ENCODE data around the gene BAD.

The BAD gene

GRCh38 chr11:64226507-64227051 lies 57.9 kb downstream of the BAD start:
- DNase-seq: no peak

DNA sequence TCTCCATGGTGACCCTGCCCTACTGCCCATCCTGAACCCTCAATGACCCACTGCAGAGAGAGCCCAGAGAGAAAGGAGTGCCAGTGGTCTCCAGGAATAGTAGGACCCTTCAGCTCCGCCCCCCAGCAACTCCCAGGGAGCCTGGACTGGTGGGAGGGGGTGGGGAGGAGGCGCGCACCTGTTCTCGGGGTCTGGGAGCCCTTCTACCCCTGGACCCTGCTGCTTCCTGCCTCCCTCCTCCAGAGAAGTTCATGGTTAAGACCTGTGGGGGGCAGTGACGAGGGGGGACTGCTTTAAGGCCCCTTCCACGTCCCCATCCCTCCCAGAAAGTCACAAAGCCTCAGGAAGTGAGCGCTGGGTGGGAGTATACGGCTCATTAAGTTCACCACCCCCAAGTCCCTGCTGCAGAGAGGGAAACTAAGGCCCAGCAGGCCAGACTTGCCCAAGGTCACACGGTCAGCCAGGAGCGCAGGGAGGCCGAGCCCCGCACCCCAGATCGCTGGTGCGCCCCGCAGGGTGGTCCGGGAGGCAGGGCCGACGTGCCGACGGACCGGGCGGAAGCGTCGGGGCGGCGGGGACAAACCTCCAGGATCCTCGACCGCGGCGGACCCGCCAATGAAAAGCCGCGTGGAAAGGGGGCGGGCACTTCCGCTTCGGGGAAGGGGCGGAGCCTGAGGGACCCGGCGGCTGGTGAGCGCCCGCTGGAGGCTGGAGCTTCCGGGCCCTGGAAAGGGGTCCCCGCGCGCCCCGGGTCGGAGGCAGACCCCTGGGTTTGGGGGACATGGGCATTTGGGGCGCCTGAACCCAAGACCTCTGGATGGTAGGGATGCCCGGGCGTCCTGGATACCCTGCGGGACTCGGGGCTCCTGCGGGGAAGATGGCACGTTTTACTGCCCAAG lies 58.6 kb downstream of the BAD start, which contains the start of the genes NUDT22 and TRPT1:
Gene NUDT22 (plus strand): TSS at position 667 of the 899 bp plus-strand sequence. CDS start 379 bp downstream, outside the sequence.
Gene TRPT1 (minus strand): TSS at position 579 of the 899 bp plus-strand sequence. CDS start 326 bp downstream, at position 253.
- peak; percentile 78 for DNase-seq

DNA sequence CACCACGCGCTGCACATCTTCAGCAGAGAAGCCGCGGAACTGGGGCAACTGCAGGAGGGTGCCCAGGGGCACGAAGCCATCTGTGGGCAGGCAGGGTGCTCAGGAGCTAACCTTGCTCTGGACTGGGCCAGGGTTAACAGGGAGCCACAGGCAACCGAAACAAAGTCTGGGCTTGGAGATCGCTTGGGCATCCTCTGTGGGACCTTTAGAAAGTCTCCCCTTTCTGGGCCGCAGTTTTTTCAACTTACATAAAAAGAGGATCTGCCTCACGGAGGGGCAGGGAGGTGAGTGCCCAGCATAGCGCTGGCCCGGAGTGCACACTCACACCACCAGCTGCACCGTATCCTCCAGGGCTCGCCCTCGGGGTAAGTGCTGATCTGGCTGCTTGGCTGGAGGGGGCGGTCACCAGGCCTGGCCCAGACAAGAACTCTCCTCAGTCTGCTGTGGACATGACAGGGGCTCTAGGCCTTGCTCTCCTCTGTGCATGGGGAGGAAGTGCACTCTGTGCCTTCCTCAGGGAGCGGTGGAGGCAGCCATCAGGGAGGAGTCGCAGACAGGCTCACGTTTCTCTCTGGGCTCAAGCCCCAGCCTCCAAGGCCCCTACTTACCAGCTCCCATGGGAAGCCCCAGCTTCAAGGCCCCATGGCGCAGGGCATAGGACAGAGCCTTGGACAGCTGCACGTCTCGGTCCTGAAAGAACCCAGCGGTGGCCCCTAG lies 59.4 kb downstream of the BAD start:
- no peak for DNase-seq

GRCh38 chr11:64224151-64224890 lies 60.1 kb downstream of the BAD start:
- no peak for DNase-seq

DNA sequence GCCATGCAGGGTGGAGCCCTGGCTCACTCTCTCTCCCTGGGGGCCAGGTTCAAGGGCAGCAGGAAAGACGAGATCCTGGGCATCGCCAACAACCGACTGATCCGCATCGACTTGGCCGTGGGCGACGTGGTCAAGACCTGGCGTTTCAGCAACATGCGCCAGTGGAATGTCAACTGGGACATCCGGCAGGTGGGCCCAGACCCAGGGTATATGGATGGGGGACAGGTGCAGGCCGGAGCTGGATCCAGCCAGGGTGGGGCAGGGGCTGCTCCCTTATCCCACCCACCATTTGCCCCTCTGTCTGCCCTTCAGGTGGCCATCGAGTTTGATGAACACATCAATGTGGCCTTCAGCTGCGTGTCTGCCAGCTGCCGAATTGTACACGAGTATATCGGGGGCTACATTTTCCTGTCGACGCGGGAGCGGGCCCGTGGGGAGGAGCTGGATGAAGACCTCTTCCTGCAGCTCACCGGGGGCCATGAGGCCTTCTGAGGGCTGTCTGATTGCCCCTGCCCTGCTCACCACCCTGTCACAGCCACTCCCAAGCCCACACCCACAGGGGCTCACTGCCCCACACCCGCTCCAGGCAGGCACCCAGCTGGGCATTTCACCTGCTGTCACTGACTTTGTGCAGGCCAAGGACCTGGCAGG lies 61.3 kb downstream of the BAD start:
- DNase-seq: no peak

DNA sequence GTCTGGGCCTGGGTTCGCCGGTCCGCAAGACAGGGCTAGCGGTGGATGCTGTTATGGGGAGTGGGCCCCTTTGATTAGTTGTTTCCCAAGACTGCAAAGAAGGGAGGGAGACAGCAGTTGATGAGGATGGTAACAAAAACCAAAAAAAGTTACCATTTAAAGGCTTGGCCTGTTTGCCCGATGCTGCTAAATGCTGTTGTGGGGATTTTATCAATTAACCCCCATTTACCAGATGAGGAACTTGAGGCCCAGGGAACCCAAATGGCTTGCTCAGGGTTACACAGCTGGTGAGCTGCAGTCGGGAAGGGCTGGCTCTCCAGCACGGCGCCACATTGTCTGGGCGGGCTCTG lies 61.8 kb downstream of the BAD start:
- DNase-seq: no peak

- no peak for DNase-seq
Observed at GRCh38 chr11:64220798-64221197, 63.7 kb downstream of the BAD start.

- no peak for DNase-seq
Observed at GRCh38 chr11:64220271-64220670, 64.2 kb downstream of the BAD start.
